HG03108 (cell line): ENCODE data around the gene ABL1.

Experiments used
- ATAC-seq: cut with Tn5 transposase; IDR thresholded peaks from one replicate; pipeline ENCODE4 v1.9.1; 2021; ENCODE audit warnings: moderate library complexity; ENCODE audit not compliant: unreplicated experiment

ABL1 gene

GRCh38 chr9:130887494-130888144 lies 52.6 kb downstream of the ABL1 start:
- ATAC-seq: no peak

GRCh38 chr9:130888146-130888885 lies 53.3 kb downstream of the ABL1 start:
- ATAC-seq: no peak

- no peak for ATAC-seq
Measured at GRCh38 chr9:130890124-130890523, 55.1 kb downstream of the ABL1 start.

GRCh38 chr9:130890870-130891687 lies 56.0 kb downstream of the ABL1 start:
- ATAC-seq: no peak

- ATAC-seq: no peak
Measured at GRCh38 chr9:130891688-130892476, 56.8 kb downstream of the ABL1 start.

- no peak for ATAC-seq
Measured at GRCh38 chr9:130892477-130893304, 57.6 kb downstream of the ABL1 start.

GRCh38 chr9:130893341-130894101 lies 58.5 kb downstream of the ABL1 start:
- ATAC-seq: no peak

GRCh38 chr9:130894546-130894945 lies 59.5 kb downstream of the ABL1 start:
- ATAC-seq: no peak

GRCh38 chr9:130895038-130895437 lies 60.0 kb downstream of the ABL1 start:
- ATAC-seq: no peak

- ATAC-seq: no peak
Measured at GRCh38 chr9:130895481-130896232, 60.6 kb downstream of the ABL1 start.

- ATAC-seq: no peak
Measured at GRCh38 chr9:130896233-130897014, 61.4 kb downstream of the ABL1 start, which contains the start of gene QRFP. Gene QRFP (minus strand): TSS chr9:130896812. CDS start chr9:130893838, 2,974 bp downstream.

- ATAC-seq: no peak
Measured at GRCh38 chr9:130897105-130897751, 62.2 kb downstream of the ABL1 start.

- no peak for ATAC-seq
Measured at GRCh38 chr9:130897848-130898551, 62.9 kb downstream of the ABL1 start.

- ATAC-seq: no peak
Measured at GRCh38 chr9:130898552-130898852, 63.4 kb downstream of the ABL1 start.

- ATAC-seq: no peak
Measured at GRCh38 chr9:130899051-130899748, 64.1 kb downstream of the ABL1 start.
